Dendritic cell treated with granulocyte-macrophage colony-stimulating factor and Interleukin-4, amounts not matched to agents 40 ng/mL and 50 ng/mL, for 4 days (primary cell): ENCODE measurements around the gene ZEB2.

Experiments used
- H3K27ac Mint-ChIP-seq: one replicate; pipeline ENCODE4 v1.8.0; 2022; ENCODE audit warnings: mild to moderate bottlenecking, mixed read lengths
- H3K27me3 Mint-ChIP-seq: one replicate; pipeline ENCODE4 v1.8.0; 2022; ENCODE audit warnings: mild to moderate bottlenecking, mixed read lengths
- H3K36me3 Mint-ChIP-seq: one replicate; pipeline ENCODE4 v1.8.0; 2022; ENCODE audit warnings: low read depth, mixed read lengths
- H3K4me1 Mint-ChIP-seq: one replicate; pipeline ENCODE4 v1.8.0; 2022; ENCODE audit warnings: low read depth, mixed read lengths
- H3K4me3 Mint-ChIP-seq: one replicate; pipeline ENCODE4 v1.8.0; 2022; ENCODE audit warnings: mild to moderate bottlenecking, moderate library complexity, mixed read lengths
- H3K9me3 Mint-ChIP-seq: one replicate; pipeline ENCODE4 v1.8.0; 2022; ENCODE audit warnings: mixed read lengths
- intact Hi-C: fragments of 100-400 bp; cut with micrococcal nuclease; formaldehyde crosslinking; loops from one replicate; pipeline ENCODE4 v1.15.0; 2022

ZEB2 gene

DNA sequence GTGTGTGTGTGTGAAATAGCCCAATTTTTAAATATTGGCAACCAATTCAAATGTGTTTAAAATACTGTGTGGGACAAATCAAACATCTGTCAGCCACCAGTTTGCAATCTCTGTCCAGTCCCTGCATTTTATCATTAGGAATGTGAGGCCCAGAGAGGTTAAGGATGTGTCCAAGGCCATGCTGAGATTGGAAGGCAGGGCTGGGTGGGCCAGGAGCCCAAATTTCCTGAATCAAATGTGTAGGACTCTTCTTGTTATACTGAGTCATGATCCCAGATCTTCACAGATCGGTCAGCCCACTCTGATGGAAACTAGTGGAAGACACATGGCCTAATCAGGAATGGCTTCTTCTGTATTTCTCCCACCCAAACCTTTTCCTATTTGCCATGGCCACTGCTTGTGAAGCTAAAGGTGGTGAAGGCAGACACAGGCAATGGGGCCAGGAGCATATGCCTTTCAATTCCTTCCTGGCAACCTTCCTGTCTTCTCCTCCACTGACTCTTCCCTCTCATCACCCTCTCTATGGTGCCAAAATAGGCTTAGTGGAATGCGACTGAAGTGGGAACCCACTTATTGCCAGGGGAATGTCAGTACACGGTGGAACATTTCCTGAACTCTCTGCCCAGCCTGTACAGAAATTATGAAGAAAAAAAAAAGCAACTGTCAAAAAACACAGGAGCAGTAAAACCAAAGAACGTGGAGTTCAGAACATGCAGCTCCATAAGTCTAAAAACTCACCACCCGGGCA, 35.5 kb downstream of the ZEB2 start:
- H3K4me1 Mint-ChIP-seq = peaks cover 75% of the 10 kb centered on the region
- H3K27ac Mint-ChIP-seq = peak overlapping the region; percentile 71
- peak overlapping the region; percentile 20 for H3K4me3 Mint-ChIP-seq
- intact Hi-C loops = no loop called here
- no peaks in the 10 kb centered on the region for H3K27me3 Mint-ChIP-seq
- no peaks in the 10 kb centered on the region for H3K9me3 Mint-ChIP-seq
- peaks cover 94% of the 10 kb centered on the region for H3K36me3 Mint-ChIP-seq

- no peak overlapping the region for H3K4me3 Mint-ChIP-seq
- peaks cover 77% of the 10 kb centered on the region for H3K4me1 Mint-ChIP-seq
- H3K9me3 Mint-ChIP-seq = no peaks in the 10 kb centered on the region
These were observed 38.3 kb downstream of the ZEB2 start for GRCh38 chr2:144481666-144482065.

GRCh38 chr2:144481109-144481508, 38.8 kb downstream of the ZEB2 start:
- Mint-ChIP-seq H3K4me3 (no peak overlapping the region), H3K27ac (no peak overlapping the region), H3K9me3 (no peaks in the 10 kb centered on the region), H3K27me3 (no peaks in the 10 kb centered on the region), H3K36me3 (peaks cover 91% of the 10 kb centered on the region), H3K4me1 (peaks cover 80% of the 10 kb centered on the region)
- intact Hi-C loops = no loop called here

More at GRCh38 chr2:144481666-144482065, 38.3 kb downstream of the ZEB2 start:
- Mint-ChIP-seq H3K36me3 (peaks cover 91% of the 10 kb centered on the region), H3K27me3 (no peaks in the 10 kb centered on the region), H3K27ac (peak overlapping the region; percentile 44)
- intact Hi-C loops = no loop called here

GRCh38 chr2:144480285-144480684, 39.6 kb downstream of the ZEB2 start:
- no peaks in the 10 kb centered on the region for H3K27me3 Mint-ChIP-seq
- no peak overlapping the region for H3K27ac Mint-ChIP-seq
- H3K9me3 Mint-ChIP-seq = no peaks in the 10 kb centered on the region
- H3K4me3 Mint-ChIP-seq = no peak overlapping the region
- peaks cover 81% of the 10 kb centered on the region for H3K4me1 Mint-ChIP-seq
- intact Hi-C loops = no loop called here
- H3K36me3 Mint-ChIP-seq = peaks cover 91% of the 10 kb centered on the region

GRCh38 chr2:144479659-144480058, 40.3 kb downstream of the ZEB2 start:
- H3K27me3 Mint-ChIP-seq = no peaks in the 10 kb centered on the region
- H3K9me3 Mint-ChIP-seq = no peaks in the 10 kb centered on the region
- peaks cover 78% of the 10 kb centered on the region for H3K4me1 Mint-ChIP-seq
- peaks cover 91% of the 10 kb centered on the region for H3K36me3 Mint-ChIP-seq
- no peak overlapping the region for H3K4me3 Mint-ChIP-seq
- intact Hi-C loops = no loop called here
- H3K27ac Mint-ChIP-seq = peak overlapping the region; percentile 37

DNA sequence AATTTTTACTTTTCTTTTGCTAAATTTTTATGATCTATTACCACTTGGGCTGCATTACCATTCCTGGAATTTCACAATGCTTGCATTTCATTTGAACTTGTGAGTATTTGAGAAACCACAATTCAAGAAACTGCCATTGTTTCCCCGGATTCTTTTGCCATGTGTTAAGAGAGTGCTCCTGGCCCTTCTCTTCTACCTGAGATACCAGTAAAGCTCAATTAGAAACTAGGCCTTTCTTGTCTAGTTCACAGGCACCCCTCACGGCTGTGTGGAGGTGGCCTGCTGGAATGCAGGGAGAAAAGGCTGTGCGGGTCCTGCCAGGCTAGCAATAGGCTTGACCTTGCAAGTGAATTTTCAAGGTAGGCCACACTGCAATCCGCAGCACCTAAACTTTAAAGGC, 40.8 kb downstream of the ZEB2 start:
- H3K9me3 Mint-ChIP-seq = no peaks in the 10 kb centered on the region
- H3K27ac Mint-ChIP-seq = peak overlapping the region; percentile 37
- peaks cover 72% of the 10 kb centered on the region for H3K4me1 Mint-ChIP-seq
- no peak overlapping the region for H3K4me3 Mint-ChIP-seq
- no peaks in the 10 kb centered on the region for H3K27me3 Mint-ChIP-seq
- intact Hi-C loops = no loop called here
- peaks cover 85% of the 10 kb centered on the region for H3K36me3 Mint-ChIP-seq

GRCh38 chr2:144477957-144478311, 42.0 kb downstream of the ZEB2 start:
- intact Hi-C loops = no loop called here
- Mint-ChIP-seq H3K9me3 (no peaks in the 10 kb centered on the region), H3K36me3 (peaks cover 73% of the 10 kb centered on the region), H3K4me3 (peak overlapping the region; percentile 6), H3K27ac (peak overlapping the region; percentile 51), H3K4me1 (peaks cover 60% of the 10 kb centered on the region), H3K27me3 (no peaks in the 10 kb centered on the region)

- Mint-ChIP-seq H3K9me3 (no peaks in the 10 kb centered on the region), H3K36me3 (peaks cover 68% of the 10 kb centered on the region), H3K27me3 (no peaks in the 10 kb centered on the region), H3K27ac (peak overlapping the region; percentile 51), H3K4me1 (peaks cover 55% of the 10 kb centered on the region), H3K4me3 (no peak overlapping the region)
- intact Hi-C loops = no loop called here
These were observed 42.5 kb downstream of the ZEB2 start for GRCh38 chr2:144477281-144477956.

DNA sequence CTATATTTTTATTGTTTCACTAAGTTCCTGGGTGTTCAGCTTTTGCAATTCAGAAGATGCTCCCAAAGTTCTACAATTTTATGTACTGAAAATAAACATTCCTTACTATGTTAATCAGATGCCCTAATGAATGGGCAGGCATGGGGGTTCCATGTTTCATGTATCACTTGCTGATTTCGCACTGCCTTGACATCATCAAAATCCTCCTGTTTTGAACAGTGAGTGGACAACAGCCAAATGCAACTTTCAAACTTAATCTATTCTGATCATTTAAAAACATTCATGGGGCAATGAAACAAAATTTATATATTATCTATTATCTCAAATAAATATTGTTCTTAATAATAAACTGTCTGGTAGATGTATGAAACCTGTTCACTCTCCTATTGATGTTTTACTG, 43.2 kb downstream of the ZEB2 start:
- Mint-ChIP-seq H3K4me1 (peaks cover 48% of the 10 kb centered on the region), H3K36me3 (peaks cover 61% of the 10 kb centered on the region), H3K4me3 (no peak overlapping the region), H3K27ac (peak overlapping the region; percentile 61), H3K27me3 (no peaks in the 10 kb centered on the region), H3K9me3 (no peaks in the 10 kb centered on the region)
- intact Hi-C loops = no loop called here

GRCh38 chr2:144475569-144476275, 44.2 kb downstream of the ZEB2 start:
- Mint-ChIP-seq H3K36me3 (peaks cover 51% of the 10 kb centered on the region), H3K27me3 (no peaks in the 10 kb centered on the region), H3K9me3 (no peaks in the 10 kb centered on the region), H3K4me3 (no peak overlapping the region), H3K4me1 (peaks cover 41% of the 10 kb centered on the region), H3K27ac (peak overlapping the region; percentile 61)
- intact Hi-C loops = no loop called here

DNA sequence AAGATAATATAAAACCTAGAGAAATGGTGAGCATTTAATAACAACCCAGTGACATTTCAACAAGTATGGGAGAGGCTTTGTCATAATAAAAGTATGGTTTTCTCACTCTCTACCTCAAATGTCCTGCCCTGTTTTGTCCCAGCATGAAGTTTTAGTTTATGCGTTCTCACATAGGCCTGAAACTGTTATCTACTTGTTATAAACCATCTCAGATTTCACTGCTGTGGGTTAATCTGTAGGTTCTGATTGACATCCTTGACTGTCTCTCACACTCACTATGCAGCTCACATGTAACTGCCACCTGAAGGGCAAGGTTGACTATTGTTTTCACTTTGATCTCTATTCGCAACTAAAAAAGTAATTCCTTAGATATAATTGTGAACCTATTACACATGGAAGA, 44.9 kb downstream of the ZEB2 start:
- peaks cover 47% of the 10 kb centered on the region for H3K36me3 Mint-ChIP-seq
- no peaks in the 10 kb centered on the region for H3K27me3 Mint-ChIP-seq
- no peaks in the 10 kb centered on the region for H3K9me3 Mint-ChIP-seq
- intact Hi-C loops = no loop called here
- no peak overlapping the region for H3K4me3 Mint-ChIP-seq
- H3K4me1 Mint-ChIP-seq = peaks cover 35% of the 10 kb centered on the region
- H3K27ac Mint-ChIP-seq = no peak overlapping the region

DNA sequence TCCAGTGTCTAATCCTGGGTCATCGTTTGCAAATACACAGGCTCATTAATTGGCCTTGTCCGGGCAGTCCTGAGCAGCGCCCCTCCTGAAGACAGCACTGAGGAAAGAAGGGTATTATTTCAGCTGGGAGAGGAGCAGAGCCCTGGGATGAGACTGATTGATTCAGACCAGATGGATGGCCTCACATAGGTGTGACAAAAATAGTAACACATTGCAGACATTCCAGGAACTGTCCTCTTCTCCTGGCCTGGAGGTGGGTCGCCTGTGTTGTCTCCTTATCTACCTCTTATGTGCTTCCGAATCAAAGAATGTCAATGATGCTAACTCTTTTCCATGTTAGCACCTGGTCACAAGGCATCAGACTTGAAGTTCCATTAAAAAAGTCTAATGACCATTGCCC, 45.9 kb downstream of the ZEB2 start:
- Mint-ChIP-seq H3K36me3 (peaks cover 36% of the 10 kb centered on the region), H3K27me3 (no peaks in the 10 kb centered on the region), H3K9me3 (no peaks in the 10 kb centered on the region), H3K4me1 (peaks cover 31% of the 10 kb centered on the region), H3K27ac (no peak overlapping the region), H3K4me3 (no peak overlapping the region)
- intact Hi-C loops = no loop called here

GRCh38 chr2:144472911-144473310, 47.0 kb downstream of the ZEB2 start:
- no peak overlapping the region for H3K4me3 Mint-ChIP-seq
- no peaks in the 10 kb centered on the region for H3K9me3 Mint-ChIP-seq
- H3K27me3 Mint-ChIP-seq = no peaks in the 10 kb centered on the region
- H3K36me3 Mint-ChIP-seq = peaks cover 30% of the 10 kb centered on the region
- H3K27ac Mint-ChIP-seq = no peak overlapping the region
- peaks cover 34% of the 10 kb centered on the region for H3K4me1 Mint-ChIP-seq
- intact Hi-C loops = no loop called here

DNA sequence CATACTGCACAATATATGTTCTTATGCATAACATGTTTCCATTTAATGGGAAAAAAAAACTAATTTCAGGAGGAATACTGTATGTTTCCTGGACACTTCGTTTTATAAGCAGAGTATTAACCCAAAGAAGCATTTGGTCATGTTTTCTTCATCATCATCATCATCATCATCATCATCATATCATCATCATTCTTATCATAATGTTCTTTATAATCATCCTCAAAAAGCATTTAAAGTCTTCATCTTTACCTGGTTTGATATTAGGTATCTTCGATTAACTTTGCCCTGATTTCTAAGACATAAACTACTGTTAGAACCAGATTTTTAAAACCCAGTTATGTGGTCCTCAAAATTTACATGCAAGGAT, 47.9 kb downstream of the ZEB2 start:
- H3K27ac Mint-ChIP-seq = no peak overlapping the region
- peaks cover 21% of the 10 kb centered on the region for H3K36me3 Mint-ChIP-seq
- H3K27me3 Mint-ChIP-seq = no peaks in the 10 kb centered on the region
- H3K4me1 Mint-ChIP-seq = peaks cover 34% of the 10 kb centered on the region
- H3K9me3 Mint-ChIP-seq = no peaks in the 10 kb centered on the region
- intact Hi-C loops = no loop called here
- H3K4me3 Mint-ChIP-seq = no peak overlapping the region
